HG02973 (cell line): ENCODE results near the gene C11orf52.
"Not testable (repeated sequence)": the region's sequence is repeated elsewhere in the genome, so short reads cannot be mapped to it uniquely, and the experiment has no call there.

Experiments used
- ATAC-seq: cut with Tn5 transposase; IDR thresholded peaks from one replicate; pipeline ENCODE4 v1.9.1; 2021; ENCODE audit warnings: moderate library complexity; ENCODE audit not compliant: unreplicated experiment

C11orf52 gene

GRCh38 chr11:111918390-111919256 lies at the start of gene C11orf52:
TSS of gene C11orf52 (plus strand) at chr11:111918913. CDS start at chr11:111918973, 60 bp downstream.
- ATAC-seq: no peak

GRCh38 chr11:111870113-111870512 lies 48.6 kb upstream of the C11orf52 start:
- no peak for ATAC-seq

- no peak for ATAC-seq
Measured at GRCh38 chr11:111870522-111870885, 48.2 kb upstream of the C11orf52 start.

GRCh38 chr11:111870886-111871692 lies 47.6 kb upstream of the C11orf52 start, which contains the start of gene ALG9:
TSS of gene ALG9 (minus strand) at chr11:111871581. CDS start at chr11:111871482, 99 bp downstream.
- peak; percentile 83 for ATAC-seq

- ATAC-seq: no peak
Measured at GRCh38 chr11:111871693-111872161, 47.0 kb upstream of the C11orf52 start.

GRCh38 chr11:111878385-111878848 lies 40.3 kb upstream of the C11orf52 start:
- no peak for ATAC-seq

GRCh38 chr11:111878849-111879636 lies 39.7 kb upstream of the C11orf52 start, which contains the start of the genes CFAP68 and FDXACB1:
TSS of gene CFAP68 (plus strand) at chr11:111879541. CDS start at chr11:111879561, 20 bp downstream.
TSS of gene FDXACB1 (minus strand) at chr11:111879165. CDS start at chr11:111879132, 33 bp downstream.
- peak; percentile 84 for ATAC-seq

- ATAC-seq: peak; percentile 12
Measured at GRCh38 chr11:111879637-111879960, 39.1 kb upstream of the C11orf52 start.

- ATAC-seq: no peak
Measured at GRCh38 chr11:111882202-111882601, 36.5 kb upstream of the C11orf52 start.

GRCh38 chr11:111885053-111885452 lies 33.7 kb upstream of the C11orf52 start:
- not testable (repeated sequence) for ATAC-seq

GRCh38 chr11:111886032-111886431 lies 32.7 kb upstream of the C11orf52 start:
- ATAC-seq: no peak

GRCh38 chr11:111886844-111887243 lies 31.9 kb upstream of the C11orf52 start:
- no peak for ATAC-seq

- no peak for ATAC-seq
Measured at GRCh38 chr11:111905411-111905810, 13.3 kb upstream of the C11orf52 start.

GRCh38 chr11:111906680-111907079 lies 12.0 kb upstream of the C11orf52 start:
- ATAC-seq: no peak

- no peak for ATAC-seq
Measured at GRCh38 chr11:111908639-111909305, 9.9 kb upstream of the C11orf52 start.

- ATAC-seq: no peak
Measured at GRCh38 chr11:111909378-111909777, 9.3 kb upstream of the C11orf52 start.

GRCh38 chr11:111910676-111911562 lies 7.8 kb upstream of the C11orf52 start:
- ATAC-seq: no peak

GRCh38 chr11:111911563-111912401 lies 6.9 kb upstream of the C11orf52 start, which contains the start of gene CRYAB:
TSS of gene CRYAB (minus strand) at chr11:111911770. CDS start at chr11:111911724, 46 bp downstream.
- ATAC-seq: no peak
